T-helper 1 cell (primary cell): Measurements from ENCODE around the gene UPK3BL1.
A peak's percentile ranks its signal among the peaks of the same experiment; 100 is the strongest.
"Not testable (repeated sequence)": the region's sequence is repeated elsewhere in the genome, so short reads cannot be mapped to it uniquely, and the experiment has no call there.

ENCODE experiments used
- DNase-seq, 5 donors: peaks; one replicate each; pipeline ENCODE4 v3.0.0-alpha.2; 2012 to 2020

UPK3BL1 gene

GRCh38 chr7:102627271-102627904 is 15.2 kb downstream of the UPK3BL1 start:
- not testable (repeated sequence) for DNase-seq

GRCh38 chr7:102618122-102618521 is 24.5 kb downstream of the UPK3BL1 start:
- DNase-seq: not testable (repeated sequence)

- peak; percentile 1 to 48 (median 18) for DNase-seq
These were observed 26.0 kb downstream of the UPK3BL1 start, which contains the start of gene RASA4 for GRCh38 chr7:102616507-102617125. RASA4 (minus strand) TSS chr7:102616756; CDS start chr7:102616689, 67 bp downstream.

GRCh38 chr7:102615930-102616329 is 26.7 kb downstream of the UPK3BL1 start:
- DNase-seq: not testable (repeated sequence)

GRCh38 chr7:102614873-102615272 is 27.7 kb downstream of the UPK3BL1 start:
- DNase-seq: not testable (repeated sequence)

GRCh38 chr7:102614346-102614697 is 28.3 kb downstream of the UPK3BL1 start:
- not testable (repeated sequence) for DNase-seq

GRCh38 chr7:102613575-102614345 is 28.8 kb downstream of the UPK3BL1 start:
- DNase-seq: not testable (repeated sequence)

GRCh38 chr7:102611675-102612325 is 30.8 kb downstream of the UPK3BL1 start:
- not testable (repeated sequence) for DNase-seq

- DNase-seq: not testable (repeated sequence)
These were observed 31.4 kb downstream of the UPK3BL1 start for GRCh38 chr7:102611013-102611674.

- not testable (repeated sequence) for DNase-seq
These were observed 32.1 kb downstream of the UPK3BL1 start for GRCh38 chr7:102610441-102610840.

- DNase-seq: not testable (repeated sequence)
These were observed 32.9 kb downstream of the UPK3BL1 start for GRCh38 chr7:102609734-102610133.

- not testable (repeated sequence) for DNase-seq
These were observed 35.7 kb downstream of the UPK3BL1 start for GRCh38 chr7:102606848-102607247.

- not testable (repeated sequence) for DNase-seq
These were observed 38.0 kb downstream of the UPK3BL1 start for GRCh38 chr7:102604431-102605145.

- DNase-seq: not testable (repeated sequence)
These were observed 40.3 kb downstream of the UPK3BL1 start for GRCh38 chr7:102602317-102602716.

- DNase-seq: not testable (repeated sequence)
These were observed 42.9 kb downstream of the UPK3BL1 start for GRCh38 chr7:102599699-102600098.

GRCh38 chr7:102596036-102596435 is 46.6 kb downstream of the UPK3BL1 start:
- DNase-seq: not testable (repeated sequence)

GRCh38 chr7:102593637-102594334 is 48.8 kb downstream of the UPK3BL1 start:
- not testable (repeated sequence) for DNase-seq

GRCh38 chr7:102592477-102593019 is 50.0 kb downstream of the UPK3BL1 start:
- DNase-seq: peak in 4 of 5 donors; percentile 8 to 36 (median 24)

- not testable (repeated sequence) for DNase-seq
These were observed 52.7 kb downstream of the UPK3BL1 start for GRCh38 chr7:102589857-102590256.
